ENCODE results near the gene INKA2. TPM values are rescaled to one million over a fixed set of nuclear protein-coding genes. Genes with fewer than 3 reads are reported as not detected.

The INKA2 gene
- total and polyA plus RNA-seq, 3 donors from 2014 or later = 6.7 to 8.5 (median 8.3) TPM

- TF ChIP-seq POLR2A (IDR thresholded peaks at IDR 0.05) (no peak), CTCF (IDR thresholded peaks at IDR 0.05) (no peak)
- WGBS, 2 donors = 92 to 95% methylated on average over 2 of the region's 2 CpGs
- H3K9me3 ChIP-seq = no peaks in the 10 kb centered on the region
- no peak for DNase-seq
- no peak overlapping the region for H3K4me3 ChIP-seq
- H3K36me3 ChIP-seq (ENCODE audit: low read depth, missing control alignments) = no peaks in the 10 kb centered on the region
- H3K4me1 ChIP-seq = peaks cover 16% of the 10 kb centered on the region
- H3K27ac ChIP-seq = no peak overlapping the region
- H3K27me3 ChIP-seq = no peaks in the 10 kb centered on the region
- intact Hi-C loops (cut with DNase I; ENCODE audit: low total_unique reads) = no loop called here
Measured at GRCh38 chr1:111717450-111717849, 21.7 kb downstream of the INKA2 start.

- H3K9me3 ChIP-seq = no peaks in the 10 kb centered on the region
- WGBS, 2 donors = 70 to 79% methylated on average over 3 of the region's 3 CpGs
- no peak overlapping the region for H3K27ac ChIP-seq
- H3K36me3 ChIP-seq (ENCODE audit: low read depth, missing control alignments) = no peaks in the 10 kb centered on the region
- DNase-seq = no peak
- H3K4me1 ChIP-seq = peaks cover 14% of the 10 kb centered on the region
- H3K27me3 ChIP-seq = no peaks in the 10 kb centered on the region
- no peak for TF ChIP-seq CTCF (IDR thresholded peaks at IDR 0.05)
- TF ChIP-seq POLR2A (IDR thresholded peaks at IDR 0.05) = no peak
- H3K4me3 ChIP-seq = no peak overlapping the region
- intact Hi-C loops (cut with DNase I; ENCODE audit: low total_unique reads) = no loop called here
Measured at GRCh38 chr1:111716333-111716732, 22.9 kb downstream of the INKA2 start.

- no peak for TF ChIP-seq POLR2A (IDR thresholded peaks at IDR 0.05)
- no peak for TF ChIP-seq CTCF (IDR thresholded peaks at IDR 0.05)
- intact Hi-C loops (cut with DNase I; ENCODE audit: low total_unique reads) = no loop called here
- no peaks in the 10 kb centered on the region for H3K27me3 ChIP-seq
- no peak overlapping the region for H3K27ac ChIP-seq
- WGBS, 2 donors = 84 to 85% methylated on average over 1 of the region's 1 CpG
- no peaks in the 10 kb centered on the region for H3K4me1 ChIP-seq
- H3K36me3 ChIP-seq (ENCODE audit: low read depth, missing control alignments) = no peaks in the 10 kb centered on the region
- H3K4me3 ChIP-seq = no peak overlapping the region
- no peak for DNase-seq
- no peaks in the 10 kb centered on the region for H3K9me3 ChIP-seq
Measured at GRCh38 chr1:111709986-111710385, 29.2 kb downstream of the INKA2 start.

- Histone ChIP-seq H3K9me3 (no peaks in the 10 kb centered on the region), H3K4me1 (no peaks in the 10 kb centered on the region), H3K27me3 (no peaks in the 10 kb centered on the region), H3K27ac (no peak overlapping the region), H3K4me3 (no peak overlapping the region), H3K36me3 (ENCODE audit: low read depth, missing control alignments) (no peaks in the 10 kb centered on the region)
- TF ChIP-seq POLR2A (IDR thresholded peaks at IDR 0.05) = no peak
- no peak for TF ChIP-seq CTCF (IDR thresholded peaks at IDR 0.05)
- 69 to 78% methylated on average over 9 of the region's 9 CpGs for WGBS, 2 donors
- DNase-seq = no peak
- intact Hi-C loops (cut with DNase I; ENCODE audit: low total_unique reads) = no loop called here
Measured at GRCh38 chr1:111707906-111708305, 31.3 kb downstream of the INKA2 start.

GRCh38 chr1:111706921-111707320 lies 32.3 kb downstream of the INKA2 start:
- no peak for DNase-seq
- Histone ChIP-seq H3K27ac (no peak overlapping the region), H3K9me3 (no peaks in the 10 kb centered on the region), H3K4me3 (no peak overlapping the region), H3K27me3 (no peaks in the 10 kb centered on the region), H3K4me1 (no peaks in the 10 kb centered on the region), H3K36me3 (ENCODE audit: low read depth, missing control alignments) (no peaks in the 10 kb centered on the region)
- intact Hi-C loops (cut with DNase I; ENCODE audit: low total_unique reads) = no loop called here
- TF ChIP-seq CTCF (IDR thresholded peaks at IDR 0.05) (no peak), POLR2A (IDR thresholded peaks at IDR 0.05) (no peak)
- 89% methylated on average over 2 of the region's 2 CpGs for WGBS, 2 donors
